Prostate gland (tissue), 2 donors: Measurements from ENCODE around the gene MITF.

Experiments
- POLR2A ChIP-seq: fragments of 450-650 bp; IDR thresholded peaks from one replicate; pipeline ENCODE4 v1.6.1; 2016; ENCODE audit warnings: antibody characterized with exemption, mild to moderate bottlenecking
- TF ChIP-seq, protein P1 (sequence below), 4 experiments: fragments of 200-600 bp in 2 of 4; fragments of 450-650 bp in 2 of 4; sonication (generic) in 2 of 4; IDR thresholded peaks; 1 replicate in 3 of 4; 2 replicates in 1 of 4; pipeline ENCODE4 v1.5.1; 2016 to 2019; ENCODE audit warnings: antibody characterized with exemption in 4 of 4, mild to moderate bottlenecking in 2 of 4, moderate library complexity in 2 of 4

DNA sequence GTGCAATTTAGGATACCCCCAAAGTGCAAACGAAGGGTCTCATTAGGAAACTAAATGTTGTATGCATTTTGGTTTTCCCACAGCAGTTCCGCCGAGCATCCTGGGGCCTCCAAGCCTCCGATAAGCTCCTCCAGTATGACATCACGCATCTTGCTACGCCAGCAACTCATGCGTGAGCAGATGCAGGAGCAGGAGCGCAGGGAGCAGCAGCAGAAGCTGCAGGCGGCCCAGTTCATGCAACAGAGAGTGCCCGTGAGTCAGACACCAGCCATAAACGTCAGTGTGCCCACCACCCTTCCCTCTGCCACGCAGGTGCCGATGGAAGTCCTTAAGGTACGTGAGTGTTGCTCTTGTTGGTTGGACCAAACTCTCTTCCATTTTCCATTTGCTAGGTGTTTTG is 139.8 kb downstream of the MITF start:
- TF ChIP-seq, protein P1, sequence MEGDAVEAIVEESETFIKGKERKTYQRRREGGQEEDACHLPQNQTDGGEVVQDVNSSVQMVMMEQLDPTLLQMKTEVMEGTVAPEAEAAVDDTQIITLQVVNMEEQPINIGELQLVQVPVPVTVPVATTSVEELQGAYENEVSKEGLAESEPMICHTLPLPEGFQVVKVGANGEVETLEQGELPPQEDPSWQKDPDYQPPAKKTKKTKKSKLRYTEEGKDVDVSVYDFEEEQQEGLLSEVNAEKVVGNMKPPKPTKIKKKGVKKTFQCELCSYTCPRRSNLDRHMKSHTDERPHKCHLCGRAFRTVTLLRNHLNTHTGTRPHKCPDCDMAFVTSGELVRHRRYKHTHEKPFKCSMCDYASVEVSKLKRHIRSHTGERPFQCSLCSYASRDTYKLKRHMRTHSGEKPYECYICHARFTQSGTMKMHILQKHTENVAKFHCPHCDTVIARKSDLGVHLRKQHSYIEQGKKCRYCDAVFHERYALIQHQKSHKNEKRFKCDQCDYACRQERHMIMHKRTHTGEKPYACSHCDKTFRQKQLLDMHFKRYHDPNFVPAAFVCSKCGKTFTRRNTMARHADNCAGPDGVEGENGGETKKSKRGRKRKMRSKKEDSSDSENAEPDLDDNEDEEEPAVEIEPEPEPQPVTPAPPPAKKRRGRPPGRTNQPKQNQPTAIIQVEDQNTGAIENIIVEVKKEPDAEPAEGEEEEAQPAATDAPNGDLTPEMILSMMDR (IDR thresholded peaks at IDR 0.05), result no peak
- no peak for TF ChIP-seq POLR2A
